GM20000 (cell line): ENCODE measurements around the gene PPME1.

Experiments used
- DNase-seq: peaks from one replicate; pipeline ENCODE4 v3.0.0; 2012; ENCODE audit warnings: low spot score
- TF ChIP-seq, protein P1 (sequence below): IDR thresholded peaks from 2 replicates; pipeline ENCODE4 v1.5.1; 2012; ENCODE audit warnings: mild to moderate bottlenecking, control low read depth; ENCODE audit errors: extremely low read depth, missing control alignments

The PPME1 gene

DNA sequence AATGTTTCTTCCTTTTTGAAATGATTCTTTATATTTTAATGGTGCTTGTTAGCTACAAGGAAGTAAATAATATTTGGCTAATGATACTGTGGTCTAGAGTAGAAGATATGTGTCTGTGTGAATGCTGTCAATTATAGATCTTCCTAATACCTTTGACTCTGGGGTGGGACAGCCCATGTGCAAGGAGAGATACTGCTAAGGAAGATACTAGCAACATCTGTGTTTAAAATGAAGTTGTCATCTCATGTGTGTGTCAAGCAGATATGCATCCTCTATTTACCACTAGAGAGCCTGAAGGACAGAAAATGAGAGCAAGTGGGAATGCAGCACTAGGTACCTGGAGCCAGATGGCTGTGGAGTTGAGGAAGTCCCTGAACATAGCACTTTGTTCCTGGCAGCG, 34.1 kb downstream of the PPME1 start:
- TF ChIP-seq, protein P1, sequence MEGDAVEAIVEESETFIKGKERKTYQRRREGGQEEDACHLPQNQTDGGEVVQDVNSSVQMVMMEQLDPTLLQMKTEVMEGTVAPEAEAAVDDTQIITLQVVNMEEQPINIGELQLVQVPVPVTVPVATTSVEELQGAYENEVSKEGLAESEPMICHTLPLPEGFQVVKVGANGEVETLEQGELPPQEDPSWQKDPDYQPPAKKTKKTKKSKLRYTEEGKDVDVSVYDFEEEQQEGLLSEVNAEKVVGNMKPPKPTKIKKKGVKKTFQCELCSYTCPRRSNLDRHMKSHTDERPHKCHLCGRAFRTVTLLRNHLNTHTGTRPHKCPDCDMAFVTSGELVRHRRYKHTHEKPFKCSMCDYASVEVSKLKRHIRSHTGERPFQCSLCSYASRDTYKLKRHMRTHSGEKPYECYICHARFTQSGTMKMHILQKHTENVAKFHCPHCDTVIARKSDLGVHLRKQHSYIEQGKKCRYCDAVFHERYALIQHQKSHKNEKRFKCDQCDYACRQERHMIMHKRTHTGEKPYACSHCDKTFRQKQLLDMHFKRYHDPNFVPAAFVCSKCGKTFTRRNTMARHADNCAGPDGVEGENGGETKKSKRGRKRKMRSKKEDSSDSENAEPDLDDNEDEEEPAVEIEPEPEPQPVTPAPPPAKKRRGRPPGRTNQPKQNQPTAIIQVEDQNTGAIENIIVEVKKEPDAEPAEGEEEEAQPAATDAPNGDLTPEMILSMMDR, result no peak
- no peak for DNase-seq

DNA sequence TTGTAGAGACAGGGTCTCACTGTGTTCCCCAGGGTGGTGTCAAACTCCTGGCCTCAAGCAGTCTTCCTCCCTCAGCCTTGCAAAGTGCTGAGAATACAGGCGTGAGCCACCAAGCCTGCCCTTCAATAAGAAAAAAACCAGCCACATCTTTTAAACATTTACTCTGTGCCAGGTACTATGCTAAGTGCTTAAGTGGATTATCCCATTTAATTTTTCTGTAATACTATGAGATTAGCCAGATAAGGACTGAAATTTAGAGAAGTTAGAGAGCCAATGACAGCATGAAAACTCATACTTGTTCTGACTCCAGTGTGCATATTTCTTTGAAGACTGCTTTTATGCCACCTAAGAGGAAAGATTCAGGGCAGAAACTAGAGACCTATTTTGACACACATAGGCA, 35.7 kb downstream of the PPME1 start:
- TF ChIP-seq, protein P1, result no peak
- no peak for DNase-seq

DNA sequence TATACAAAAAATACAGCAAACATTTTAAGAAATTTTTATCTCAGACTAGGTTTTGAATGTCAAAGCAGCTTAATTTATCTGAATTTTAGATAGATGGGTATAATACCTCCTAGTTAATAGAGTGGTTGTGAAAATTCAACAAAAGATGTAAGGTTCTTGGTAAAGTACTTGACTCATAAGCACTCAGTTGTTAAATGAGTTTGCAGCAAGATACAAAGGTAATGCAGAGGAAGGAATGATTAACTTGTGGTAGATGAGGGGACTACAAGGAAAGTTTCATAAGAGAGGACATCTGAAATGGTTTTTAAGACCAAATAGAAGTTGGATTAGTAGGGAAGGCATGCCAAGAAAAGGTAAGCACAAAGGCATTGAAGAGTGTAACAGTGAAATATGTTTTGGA, 37.4 kb downstream of the PPME1 start:
- TF ChIP-seq, protein P1, result no peak
- DNase-seq, result no peak

DNA sequence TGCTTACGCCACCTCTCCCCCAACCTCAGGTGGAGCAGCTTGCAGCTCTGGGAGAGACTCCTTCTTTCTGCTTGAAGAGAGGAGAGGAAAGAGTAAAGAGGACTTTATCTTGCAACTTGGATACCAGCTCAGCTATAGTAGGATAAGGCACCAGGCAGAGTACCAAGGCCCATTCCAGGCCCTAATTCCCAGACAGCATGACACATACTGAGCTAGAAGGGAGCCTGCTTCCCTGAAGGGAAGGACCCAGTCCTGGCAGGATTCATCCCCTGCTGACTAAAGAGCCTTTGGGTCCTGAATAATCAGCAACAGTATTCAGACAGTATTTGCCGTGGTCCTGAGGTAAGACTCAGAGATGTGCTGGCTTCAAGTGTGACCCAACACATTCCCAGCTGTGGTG, 41.4 kb downstream of the PPME1 start:
- no peak for DNase-seq
- TF ChIP-seq, protein P1, result no peak

DNA sequence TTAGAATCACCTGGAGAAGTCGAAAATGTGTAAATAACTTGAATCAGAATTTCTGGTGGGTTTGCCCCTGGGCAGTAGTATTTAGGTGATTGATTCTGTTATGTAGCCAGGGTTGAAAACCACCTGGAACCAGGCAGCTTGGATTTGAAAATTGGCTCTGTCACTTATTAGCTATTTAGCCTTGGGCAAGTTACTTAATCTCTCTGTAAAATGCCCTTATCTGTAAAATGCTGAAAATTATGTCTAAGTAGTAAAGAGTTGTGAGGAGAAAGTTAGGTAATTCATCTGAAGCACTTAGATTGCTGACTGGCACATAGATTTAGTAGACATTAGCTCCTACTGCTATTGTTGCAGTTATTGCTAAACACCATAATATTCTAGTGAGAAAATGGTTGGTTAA, 49.3 kb downstream of the PPME1 start:
- no peak for DNase-seq
- TF ChIP-seq, protein P1, result no peak

DNA sequence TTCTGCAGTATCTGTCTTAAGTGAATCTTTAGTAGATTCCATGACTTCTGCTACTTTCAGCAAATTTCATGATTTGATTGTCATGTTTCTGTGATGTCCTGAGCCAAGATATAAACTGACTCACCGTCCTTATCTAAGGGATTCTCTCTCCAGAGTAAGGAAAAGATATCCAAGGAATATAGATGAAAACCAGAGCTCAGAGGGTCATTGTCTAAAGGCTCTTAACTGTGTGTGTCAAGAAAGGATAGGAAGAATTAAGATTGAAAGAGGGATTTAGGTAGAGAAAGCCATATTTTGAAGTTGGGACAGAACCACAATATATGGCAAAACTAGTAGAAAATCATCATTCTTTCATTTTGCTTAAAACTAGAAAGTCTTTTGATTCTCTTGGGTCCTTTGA, 50.7 kb downstream of the PPME1 start:
- DNase-seq, result no peak
- TF ChIP-seq, protein P1, result no peak

DNA sequence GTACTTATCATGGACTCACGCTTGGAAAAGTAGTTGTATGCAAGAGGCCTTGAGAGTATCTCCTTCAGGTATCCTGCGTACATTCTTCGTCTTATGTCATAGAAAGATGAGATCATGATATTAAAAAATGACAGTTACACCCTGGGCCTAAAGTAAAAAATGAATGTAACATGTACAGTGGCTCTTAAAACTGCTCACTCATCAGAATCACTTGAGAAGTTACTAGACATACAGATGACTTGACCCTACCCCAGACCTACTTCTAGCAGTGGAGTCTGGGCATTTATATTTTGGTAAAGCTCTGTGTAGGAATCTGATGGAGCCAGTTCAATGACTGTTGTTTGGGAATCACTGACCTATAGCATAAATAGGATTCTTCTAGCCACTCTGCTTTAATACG, 54.5 kb downstream of the PPME1 start:
- no peak for DNase-seq
- TF ChIP-seq, protein P1, result no peak
